HG02884 (cell line): ENCODE results near the gene ADRB2.
A peak's percentile ranks its signal among the peaks of the same experiment; 100 is the strongest.
"Not testable (repeated sequence)": the region's sequence is repeated elsewhere in the genome, so short reads cannot be mapped to it uniquely, and the experiment has no call there.

ENCODE experiments used
- ATAC-seq: cut with Tn5 transposase; IDR thresholded peaks from one replicate; pipeline ENCODE4 v1.9.1; 2021; ENCODE audit warnings: mild to moderate bottlenecking, moderate library complexity; ENCODE audit not compliant: unreplicated experiment

The ADRB2 gene

DNA sequence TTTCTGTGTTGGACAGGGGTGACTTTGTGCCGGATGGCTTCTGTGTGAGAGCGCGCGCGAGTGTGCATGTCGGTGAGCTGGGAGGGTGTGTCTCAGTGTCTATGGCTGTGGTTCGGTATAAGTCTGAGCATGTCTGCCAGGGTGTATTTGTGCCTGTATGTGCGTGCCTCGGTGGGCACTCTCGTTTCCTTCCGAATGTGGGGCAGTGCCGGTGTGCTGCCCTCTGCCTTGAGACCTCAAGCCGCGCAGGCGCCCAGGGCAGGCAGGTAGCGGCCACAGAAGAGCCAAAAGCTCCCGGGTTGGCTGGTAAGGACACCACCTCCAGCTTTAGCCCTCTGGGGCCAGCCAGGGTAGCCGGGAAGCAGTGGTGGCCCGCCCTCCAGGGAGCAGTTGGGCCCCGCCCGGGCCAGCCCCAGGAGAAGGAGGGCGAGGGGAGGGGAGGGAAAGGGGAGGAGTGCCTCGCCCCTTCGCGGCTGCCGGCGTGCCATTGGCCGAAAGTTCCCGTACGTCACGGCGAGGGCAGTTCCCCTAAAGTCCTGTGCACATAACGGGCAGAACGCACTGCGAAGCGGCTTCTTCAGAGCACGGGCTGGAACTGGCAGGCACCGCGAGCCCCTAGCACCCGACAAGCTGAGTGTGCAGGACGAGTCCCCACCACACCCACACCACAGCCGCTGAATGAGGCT is at the start of gene ADRB2:
Gene ADRB2 (plus strand): TSS at position 559 of the 686 bp plus-strand sequence. CDS start 221 bp downstream, outside the sequence.
- peak; percentile 98 for ATAC-seq

DNA sequence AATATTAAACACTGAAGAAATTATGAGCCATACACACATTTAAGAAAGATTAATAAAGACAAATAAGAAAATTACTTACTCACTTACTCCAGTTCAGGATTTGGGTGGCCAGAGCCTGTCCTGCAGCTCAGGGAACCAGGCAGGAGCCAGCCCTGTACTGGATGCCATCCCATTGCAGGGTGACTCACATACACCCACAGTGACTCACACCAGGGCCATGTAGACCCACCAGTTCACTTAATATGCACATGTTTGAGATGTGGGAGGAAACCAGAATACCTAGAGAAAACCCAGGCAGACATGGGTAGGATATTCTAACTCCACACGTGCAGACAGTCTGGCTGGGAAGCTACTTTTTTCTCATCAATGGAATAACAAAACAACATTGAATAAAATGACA is 49.6 kb upstream of the ADRB2 start:
- ATAC-seq = no peak

DNA sequence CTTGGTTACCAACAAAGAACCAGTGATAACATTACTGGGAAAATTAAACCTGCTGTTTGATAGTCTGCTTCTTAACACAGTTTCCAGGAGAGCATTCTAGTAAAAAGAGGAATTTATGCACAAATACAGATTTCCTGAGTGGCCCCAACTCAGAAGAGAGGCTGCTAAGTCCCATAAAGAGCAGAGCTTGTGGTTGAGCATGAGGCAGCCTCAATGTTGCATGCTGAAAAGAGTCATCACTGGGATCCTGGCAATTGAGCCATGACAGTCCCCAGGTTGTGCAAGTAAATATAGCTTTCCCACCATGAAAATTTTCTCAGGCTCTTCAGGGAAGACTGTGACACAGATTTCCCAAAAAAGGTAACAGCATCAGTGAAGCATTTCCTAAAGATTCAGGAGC is 47.5 kb upstream of the ADRB2 start:
- no peak for ATAC-seq

DNA sequence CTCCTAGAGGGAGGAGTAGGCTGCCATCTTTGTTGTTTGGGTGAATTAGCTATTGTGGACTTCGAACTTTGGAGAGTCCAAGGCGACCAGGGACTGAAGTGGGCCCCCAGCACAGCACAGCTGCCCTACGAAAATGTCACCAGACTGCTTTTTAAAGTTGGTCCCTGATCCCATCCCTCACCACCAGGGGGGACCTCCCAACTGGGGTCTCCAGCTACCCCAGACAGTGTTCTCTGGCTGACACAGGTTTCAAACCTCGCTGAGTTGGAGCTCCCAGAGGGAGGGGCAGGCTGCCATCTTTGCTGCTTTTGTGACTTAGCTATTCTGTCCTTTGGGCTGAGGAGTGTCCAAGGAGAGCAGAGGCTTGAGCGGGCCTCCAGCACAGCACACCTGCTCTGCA is 45.7 kb upstream of the ADRB2 start:
- no peak for ATAC-seq

DNA sequence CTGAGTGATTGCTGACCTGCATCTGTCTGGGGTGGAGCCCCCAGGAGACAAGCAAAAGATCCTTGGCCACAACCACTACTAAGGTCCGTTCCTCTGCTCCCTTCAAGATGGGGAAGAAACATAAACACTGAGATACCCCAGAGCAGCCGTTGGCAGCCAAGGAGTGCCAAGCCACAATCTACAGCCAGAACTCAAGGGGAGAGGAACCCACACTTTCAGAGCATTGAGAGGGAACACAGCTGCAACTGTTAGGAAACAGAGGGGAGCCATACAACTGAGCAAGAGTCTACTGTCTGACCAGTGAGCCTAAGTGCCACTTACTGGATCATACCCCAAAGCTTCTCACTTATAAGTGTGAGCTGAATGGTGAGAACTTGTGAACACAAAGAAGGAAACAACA is 44.6 kb upstream of the ADRB2 start:
- ATAC-seq = no peak

DNA sequence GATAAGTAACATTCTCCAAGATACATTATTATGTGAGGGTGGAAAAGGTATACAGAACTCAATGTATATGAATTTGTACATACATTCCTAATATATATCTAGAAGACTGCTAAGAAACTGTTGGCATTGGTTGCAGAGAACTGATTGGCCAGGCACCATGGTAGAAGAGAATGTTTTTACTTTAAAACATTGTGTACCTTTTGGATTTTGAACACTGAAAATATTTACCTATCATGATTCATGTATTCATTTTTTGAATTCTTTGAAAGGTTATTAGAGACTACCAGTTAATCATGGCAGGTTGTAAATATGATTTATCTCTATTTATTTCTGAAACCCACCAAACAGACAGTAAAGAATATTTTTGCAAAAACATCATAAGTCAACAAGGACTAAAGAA is 41.2 kb upstream of the ADRB2 start:
- ATAC-seq = no peak

DNA sequence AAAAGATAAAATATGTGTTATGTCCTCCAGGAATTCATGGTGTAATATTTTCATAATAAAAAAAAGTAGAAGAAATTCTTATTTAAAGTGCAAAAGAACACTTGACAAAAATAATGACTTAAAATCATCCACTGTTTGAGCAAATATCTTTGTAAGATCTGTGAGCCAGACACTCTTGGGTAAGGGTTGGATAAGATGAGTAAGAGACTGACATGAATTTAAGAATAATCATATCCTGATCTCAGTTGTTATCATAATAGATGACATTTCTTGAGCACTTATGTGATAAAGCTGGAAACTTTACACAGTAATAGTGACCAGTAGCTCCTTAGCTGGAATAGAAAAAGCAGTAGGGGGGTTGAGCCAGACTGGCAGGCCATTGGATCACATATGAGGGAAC is 40.0 kb upstream of the ADRB2 start:
- no peak for ATAC-seq

DNA sequence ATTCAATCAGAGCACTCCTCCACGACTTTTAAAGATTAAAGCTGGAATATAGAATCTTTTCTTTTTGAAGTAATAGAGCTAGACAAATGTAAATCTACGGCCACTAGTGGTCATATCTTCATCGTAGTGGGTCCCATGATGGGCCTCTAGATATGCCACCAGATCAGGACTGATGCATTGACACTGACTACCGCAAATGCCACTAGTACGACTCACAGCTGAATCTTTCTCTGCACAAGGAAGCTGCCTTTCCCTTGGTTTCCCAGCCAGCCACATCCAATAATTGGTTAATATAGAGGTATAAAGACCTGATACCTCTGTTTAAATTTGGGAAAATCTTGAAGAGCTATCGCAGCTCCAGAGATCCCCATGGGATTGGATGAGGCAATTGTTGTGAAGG is 37.8 kb upstream of the ADRB2 start:
- no peak for ATAC-seq

DNA sequence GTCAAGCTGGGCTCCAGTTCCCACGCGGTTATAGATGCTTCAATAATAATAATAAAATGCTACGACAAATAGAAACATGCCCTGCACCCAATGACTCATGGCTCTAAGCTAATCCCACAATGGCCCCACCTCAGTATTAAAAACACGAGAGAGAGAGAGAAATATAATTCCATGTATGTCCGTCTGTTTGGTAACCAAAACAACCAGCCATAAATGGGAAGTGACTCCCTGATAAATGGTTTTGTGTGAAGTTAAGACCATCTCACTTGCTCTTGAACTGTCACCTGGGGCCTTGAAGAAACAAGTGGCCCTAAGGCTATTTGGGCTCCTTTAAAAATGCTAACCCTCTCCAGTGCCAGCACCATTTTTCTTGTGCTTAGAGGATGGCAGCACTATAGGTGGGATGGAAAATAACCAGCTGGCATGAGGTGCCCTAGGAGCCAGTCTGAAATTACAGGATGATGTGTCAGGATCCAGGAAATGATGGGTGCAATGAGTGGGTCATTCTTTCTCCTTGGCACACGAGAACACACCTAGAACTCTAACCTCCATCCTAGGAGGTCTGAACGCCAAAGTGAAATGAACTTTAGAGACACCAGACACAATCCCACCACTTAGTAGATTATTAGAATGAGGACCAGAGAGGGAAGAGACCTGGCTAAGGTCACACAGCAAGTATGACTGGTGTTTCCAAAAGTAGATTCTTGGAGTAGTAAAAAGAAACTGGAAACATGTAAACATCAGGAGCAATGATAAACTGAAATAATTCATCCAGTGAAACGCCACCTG is 35.7 kb upstream of the ADRB2 start:
- ATAC-seq = peak; percentile 23

DNA sequence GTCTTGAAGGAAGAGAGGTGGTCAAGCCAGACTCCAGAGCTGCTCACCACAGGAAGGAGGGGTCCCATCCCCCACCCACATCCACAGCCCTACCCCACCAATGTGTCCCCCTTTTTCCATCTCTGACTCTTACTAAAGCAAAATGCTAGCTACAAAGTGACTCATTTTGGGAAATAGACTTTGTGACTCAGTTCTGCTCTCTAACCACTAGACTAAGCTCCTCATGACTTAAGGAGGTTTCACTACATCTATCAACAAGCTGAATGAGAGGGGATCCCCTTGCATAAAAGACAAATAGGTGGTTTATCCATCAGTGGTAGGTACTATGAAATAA is 35.1 kb upstream of the ADRB2 start:
- ATAC-seq = peak; percentile 96

DNA sequence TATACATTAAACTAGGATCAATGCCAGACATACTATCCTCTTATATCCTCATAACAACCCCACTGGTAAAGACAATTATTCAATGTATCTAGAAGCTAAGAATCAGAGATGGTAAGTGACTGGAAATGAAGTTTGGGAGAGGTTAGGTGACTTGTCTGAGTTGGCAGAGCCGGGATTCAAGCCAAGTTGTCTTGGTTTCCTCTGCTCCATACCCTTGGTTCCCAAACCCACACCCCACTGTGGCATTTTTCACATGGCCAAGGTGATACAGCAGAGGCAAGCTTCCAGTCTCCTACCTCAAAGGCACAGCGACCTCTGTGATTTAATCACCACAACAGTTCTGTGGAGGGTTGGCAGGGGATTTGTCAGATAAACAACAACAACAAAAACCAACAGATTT is 34.7 kb upstream of the ADRB2 start:
- no peak for ATAC-seq

DNA sequence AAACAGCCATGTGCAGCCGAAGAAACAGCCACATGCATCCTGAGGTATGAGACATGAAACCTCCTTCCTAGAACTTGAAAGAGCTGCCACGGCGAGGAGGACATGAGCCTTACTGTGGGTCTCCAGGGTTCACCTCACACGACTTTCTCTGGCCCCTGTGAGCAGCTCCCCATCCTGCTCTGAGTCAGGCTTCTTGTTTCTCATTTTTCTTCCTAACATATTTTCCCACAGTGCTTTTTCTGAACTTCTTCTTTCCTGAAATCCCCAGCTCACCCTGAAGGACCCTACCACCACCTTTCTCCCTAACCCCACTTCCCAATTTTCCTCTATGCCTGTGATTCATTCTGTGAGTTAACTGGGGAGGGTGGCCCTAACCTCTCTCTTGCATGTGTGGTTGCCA is 33.7 kb upstream of the ADRB2 start:
- ATAC-seq = no peak

DNA sequence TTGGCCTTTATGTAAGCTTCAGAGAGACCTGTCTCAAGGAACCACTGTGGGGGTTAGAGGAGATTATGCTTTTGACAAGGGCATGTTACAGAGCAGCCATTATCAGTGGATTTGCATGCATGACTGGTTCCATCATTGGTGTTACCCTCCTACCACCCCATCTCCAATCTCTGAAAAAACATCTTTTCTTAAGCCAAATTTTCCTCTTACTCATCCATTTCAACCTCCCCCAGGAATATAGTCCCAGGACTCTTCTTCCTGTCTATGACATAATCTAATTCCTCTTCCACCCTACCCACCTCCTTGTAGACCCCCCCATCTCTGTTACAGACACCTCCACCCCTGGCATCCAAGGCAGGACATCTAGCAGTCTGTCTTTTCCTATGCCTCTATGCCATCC is 33.1 kb upstream of the ADRB2 start:
- ATAC-seq = no peak

DNA sequence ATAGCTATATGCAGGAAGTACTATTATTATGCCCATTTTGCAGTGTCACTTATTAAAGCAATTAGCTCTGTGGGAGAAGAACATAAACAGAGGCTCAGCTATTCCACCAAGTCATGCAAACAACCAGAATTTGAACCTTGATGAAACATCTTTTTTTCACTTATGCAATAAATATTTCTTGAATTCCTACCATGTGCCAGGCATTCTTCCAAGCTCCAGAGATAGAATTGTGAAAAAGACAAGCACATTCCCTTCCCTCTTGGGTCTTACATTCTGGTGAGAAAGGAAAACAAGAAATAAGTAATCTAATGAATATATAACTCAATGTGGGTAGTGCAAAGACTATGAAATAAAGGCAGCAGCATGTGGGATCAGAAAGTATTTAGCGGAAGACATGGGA is 32.1 kb upstream of the ADRB2 start:
- no peak for ATAC-seq

DNA sequence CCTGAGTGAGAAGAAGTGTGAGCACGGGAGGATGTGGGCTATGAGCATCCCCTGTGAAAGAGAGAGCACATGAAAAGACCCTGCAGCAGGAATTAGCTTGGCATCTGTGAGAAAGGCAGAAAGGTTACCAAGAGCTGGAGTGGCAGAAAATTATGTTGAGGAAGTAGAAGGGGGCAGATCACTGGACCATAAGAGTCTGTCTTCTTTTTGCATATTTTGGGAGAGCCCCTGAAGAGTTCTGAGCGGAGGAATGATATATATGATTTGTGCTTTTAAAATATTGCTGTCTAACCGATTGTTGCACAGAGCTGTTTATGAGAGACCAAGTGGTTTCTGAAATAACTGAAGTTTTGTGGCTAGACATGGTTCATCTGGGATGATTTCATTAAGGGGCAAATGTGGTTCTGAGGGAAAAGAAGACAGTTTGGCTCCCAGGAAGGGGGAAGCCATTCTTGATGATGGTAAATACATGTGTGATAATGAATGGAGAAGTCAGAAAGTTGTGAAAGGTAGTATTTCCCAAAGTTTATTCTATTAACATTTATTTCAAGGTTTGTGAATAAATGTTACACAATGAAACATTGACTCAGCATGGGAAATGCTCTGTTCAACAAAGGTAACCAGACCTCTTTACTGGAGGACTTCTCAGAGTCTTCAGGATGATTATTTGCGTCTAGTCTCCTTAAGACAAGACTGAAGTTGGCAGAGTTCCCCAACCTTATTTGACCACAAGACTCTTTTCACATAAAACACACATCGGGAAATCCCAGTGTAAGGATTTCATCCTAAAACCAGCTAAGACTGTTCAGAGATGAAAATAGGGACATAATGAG is 31.5 kb upstream of the ADRB2 start:
- no peak for ATAC-seq

DNA sequence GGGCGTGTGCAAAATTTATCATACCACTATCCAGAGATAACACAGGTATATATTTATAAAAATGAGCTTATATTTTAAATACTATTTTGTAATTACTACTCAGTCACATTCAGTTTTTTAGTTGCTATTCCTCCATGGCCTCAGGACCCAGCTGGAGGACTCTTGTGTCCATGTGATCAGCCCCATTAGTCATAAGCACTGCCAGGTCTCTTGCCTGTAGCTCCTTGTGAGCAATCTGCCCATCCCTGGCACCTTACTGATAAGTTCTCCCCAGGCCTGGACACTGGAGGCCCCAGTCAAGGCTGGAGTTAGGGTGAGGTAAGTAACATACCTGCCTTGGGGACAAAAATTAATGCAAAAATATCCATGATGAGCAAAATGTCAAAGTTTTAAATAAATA is 29.5 kb upstream of the ADRB2 start:
- no peak for ATAC-seq

DNA sequence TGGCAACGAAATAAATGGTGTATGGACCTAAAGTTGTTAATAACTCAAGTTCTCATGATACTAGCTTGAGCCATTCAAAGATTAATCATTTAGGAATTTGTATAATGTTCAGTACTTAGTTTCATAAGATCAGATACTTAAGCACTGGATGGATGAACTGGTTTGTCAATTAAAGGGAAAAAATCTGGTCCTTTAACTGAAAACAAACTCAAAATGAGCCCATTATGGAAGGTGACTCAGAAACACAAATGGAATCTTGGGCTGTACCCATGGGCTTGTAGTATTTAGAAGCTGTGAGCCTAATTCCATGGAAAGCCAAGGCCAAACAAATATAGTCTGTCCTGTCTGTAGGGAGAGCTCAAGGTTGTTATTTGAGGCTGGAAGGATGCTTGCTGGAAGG is 27.6 kb upstream of the ADRB2 start:
- ATAC-seq = no peak

DNA sequence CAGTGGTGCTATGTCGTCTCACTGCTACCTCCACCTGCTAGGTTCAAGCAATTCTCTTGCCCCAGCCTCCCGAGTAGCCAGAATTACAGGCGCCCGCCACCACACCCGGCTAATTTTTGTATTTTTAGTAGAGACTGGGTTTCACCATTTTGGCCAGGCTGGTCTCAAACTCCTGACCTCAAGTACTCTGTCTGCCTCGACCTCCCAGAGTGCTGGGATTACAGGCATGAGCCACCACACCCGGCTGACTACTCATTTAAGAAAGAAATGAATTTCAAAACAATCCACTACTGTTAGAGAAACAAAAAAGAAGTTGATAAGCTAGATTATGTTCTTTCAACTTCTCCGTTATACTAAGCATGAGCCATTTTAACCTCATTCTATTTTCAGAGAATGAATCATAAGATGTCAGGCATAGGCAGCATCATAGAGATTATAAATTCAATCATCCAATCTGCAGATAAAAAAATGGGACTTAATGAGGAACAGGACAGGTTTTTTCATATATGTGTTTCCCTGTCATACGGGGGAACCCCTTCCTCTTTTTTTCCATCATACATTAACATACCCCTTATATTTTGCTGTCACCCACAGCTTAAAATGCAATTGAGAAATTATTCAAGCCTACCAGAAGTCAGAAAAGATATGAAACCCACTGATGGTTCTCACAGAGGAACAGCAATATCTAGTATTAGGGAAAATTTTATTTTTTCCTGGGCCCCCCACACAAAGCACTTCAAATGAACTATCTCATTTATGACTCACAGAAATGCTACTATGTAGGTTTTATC is 26.5 kb upstream of the ADRB2 start:
- no peak for ATAC-seq

DNA sequence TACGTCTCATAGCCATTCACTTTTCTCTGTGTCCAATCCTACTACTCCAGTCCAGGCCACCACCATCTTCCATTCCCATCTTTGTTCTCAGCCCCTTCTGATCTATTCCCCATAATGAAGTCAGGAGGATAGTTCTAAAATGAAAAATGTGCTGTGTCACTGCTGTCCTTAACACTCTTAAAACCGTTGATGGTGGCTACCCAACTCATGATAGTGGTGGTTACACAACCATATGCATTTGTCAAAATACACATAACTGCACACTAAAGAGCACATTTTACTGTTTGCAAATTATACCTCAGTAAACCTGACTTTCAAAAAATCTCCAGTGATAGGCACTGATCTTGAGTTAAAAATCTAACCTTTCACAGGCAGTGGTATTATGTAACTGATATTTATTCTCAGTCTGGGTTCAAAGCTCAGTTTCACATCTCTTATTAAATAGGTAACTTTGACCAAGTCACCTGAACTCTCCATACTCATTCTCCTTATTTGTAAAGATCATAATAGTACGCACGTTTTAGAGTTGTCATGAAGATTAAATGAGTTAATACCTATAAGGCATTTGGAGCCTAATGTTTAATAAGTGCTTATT is 24.6 kb upstream of the ADRB2 start:
- ATAC-seq = no peak

DNA sequence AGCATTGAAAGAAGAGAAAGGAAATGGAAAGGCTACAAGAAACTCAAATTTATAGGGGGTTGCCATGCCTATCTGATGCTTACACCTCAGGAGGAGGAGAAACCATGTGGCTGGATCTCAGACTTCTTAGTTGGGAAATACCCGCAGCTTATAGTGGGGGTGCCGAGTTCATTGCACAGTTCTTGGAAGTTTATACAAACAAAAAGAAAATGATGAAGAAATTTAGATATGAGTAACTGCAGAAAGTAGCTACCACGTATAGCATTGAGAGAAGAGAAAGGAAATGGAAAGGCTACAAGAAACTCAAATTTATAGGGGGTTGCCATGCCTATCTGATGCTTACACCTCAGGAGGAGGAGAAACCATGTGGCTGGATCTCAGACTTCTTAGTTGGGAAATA is 23.0 kb upstream of the ADRB2 start:
- not testable (repeated sequence) for ATAC-seq

DNA sequence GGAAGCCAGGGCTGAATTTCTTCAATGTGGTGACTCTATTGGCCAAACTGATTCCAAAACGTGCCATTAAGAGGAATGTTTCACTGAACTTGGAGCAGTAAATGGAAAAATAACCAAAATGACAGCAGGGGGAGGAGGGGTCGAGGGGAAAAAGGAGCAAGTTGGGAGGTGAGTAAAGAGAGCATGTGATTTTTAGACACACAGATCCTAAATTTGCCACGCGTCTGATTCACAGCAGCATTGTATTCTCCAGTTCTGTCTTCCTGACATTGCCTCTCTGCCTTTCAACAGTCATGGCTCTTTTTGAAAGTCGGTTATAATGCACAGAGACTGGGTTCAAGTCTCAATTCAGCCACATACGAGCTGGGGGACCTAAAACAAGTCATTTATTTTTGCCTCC is 22.0 kb upstream of the ADRB2 start:
- no peak for ATAC-seq
